Parathyroid adenoma (tissue), 2 donors: ENCODE data around the gene IKZF1.

Experiments
- H2AFZ ChIP-seq: fragments of 300-600 bp; sonication (generic); one replicate; pipeline ENCODE4 v1.7.0; 2017; ENCODE audit warnings: antibody characterized with exemption, mild to moderate bottlenecking
- H3K27ac ChIP-seq: fragments of 300-600 bp; sonication (generic); one replicate; pipeline ENCODE4 v1.7.0; 2017
- H3K27me3 ChIP-seq: fragments of 300-600 bp; sonication (generic); one replicate; pipeline ENCODE4 v1.7.0; 2017; ENCODE audit warnings: low read length; ENCODE audit not compliant: control insufficient read depth, insufficient read depth
- H3K36me3 ChIP-seq: fragments of 300-600 bp; sonication (generic); one replicate; pipeline ENCODE4 v1.7.0; 2017; ENCODE audit warnings: low read length; ENCODE audit not compliant: control insufficient read depth, insufficient read depth
- H3K4me1 ChIP-seq: fragments of 300-600 bp; sonication (generic); one replicate; pipeline ENCODE4 v1.7.0; 2017; ENCODE audit warnings: control low read depth
- H3K4me2 ChIP-seq: fragments of 300-600 bp; sonication (generic); one replicate; pipeline ENCODE4 v1.7.0; 2017; ENCODE audit warnings: low read length
- H3K4me3 ChIP-seq: fragments of 300-600 bp; sonication (generic); one replicate; pipeline ENCODE4 v1.7.0; 2017; ENCODE audit warnings: low read depth, low read length
- H3K79me2 ChIP-seq: fragments of 300-600 bp; sonication (generic); one replicate; pipeline ENCODE4 v1.7.0; 2017; ENCODE audit warnings: control low read depth
- H3K9ac ChIP-seq: fragments of 300-600 bp; sonication (generic); one replicate; pipeline ENCODE4 v1.7.0; 2017; ENCODE audit warnings: mild to moderate bottlenecking
- H3K9me3 ChIP-seq: fragments of 300-600 bp; sonication (generic); one replicate; pipeline ENCODE4 v1.7.0; 2017; ENCODE audit warnings: low read length; ENCODE audit not compliant: control insufficient read depth
- TF ChIP-seq, protein P1 (sequence below): fragments of 300-600 bp; sonication (generic); IDR thresholded peaks from one replicate; pipeline ENCODE4 v1.7.0; 2017; ENCODE audit warnings: antibody characterized with exemption, mild to moderate bottlenecking
- donor health status: primary hyperparathyroidism.

IKZF1 gene

DNA sequence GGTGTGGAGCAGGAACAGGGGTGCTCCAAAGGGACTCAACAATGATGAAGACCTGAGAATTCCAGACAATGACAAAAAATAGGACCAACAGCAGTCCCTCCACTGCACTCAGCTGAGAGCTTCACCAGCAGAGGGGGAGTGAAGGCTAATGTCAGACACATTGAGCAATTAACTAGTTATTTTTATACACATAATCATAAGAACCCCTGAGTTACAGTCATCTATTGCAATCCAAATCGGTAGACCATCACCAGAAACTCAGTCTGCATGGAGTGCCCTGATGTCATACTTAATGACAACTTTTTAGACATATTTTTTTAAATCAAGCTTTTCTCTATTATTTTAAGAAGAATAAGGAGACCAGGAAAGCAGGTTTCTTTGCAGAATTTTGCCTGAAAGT is 30.6 kb upstream of the IKZF1 start:
- no peak overlapping the region for H3K27ac ChIP-seq
- H3K9ac ChIP-seq = no peak overlapping the region
- no peak overlapping the region for H3K4me3 ChIP-seq
- H2AFZ ChIP-seq = no peak overlapping the region
- H3K4me1 ChIP-seq = no peaks in the 10 kb centered on the region
- no peaks in the 10 kb centered on the region for H3K36me3 ChIP-seq
- TF ChIP-seq, protein P1, sequence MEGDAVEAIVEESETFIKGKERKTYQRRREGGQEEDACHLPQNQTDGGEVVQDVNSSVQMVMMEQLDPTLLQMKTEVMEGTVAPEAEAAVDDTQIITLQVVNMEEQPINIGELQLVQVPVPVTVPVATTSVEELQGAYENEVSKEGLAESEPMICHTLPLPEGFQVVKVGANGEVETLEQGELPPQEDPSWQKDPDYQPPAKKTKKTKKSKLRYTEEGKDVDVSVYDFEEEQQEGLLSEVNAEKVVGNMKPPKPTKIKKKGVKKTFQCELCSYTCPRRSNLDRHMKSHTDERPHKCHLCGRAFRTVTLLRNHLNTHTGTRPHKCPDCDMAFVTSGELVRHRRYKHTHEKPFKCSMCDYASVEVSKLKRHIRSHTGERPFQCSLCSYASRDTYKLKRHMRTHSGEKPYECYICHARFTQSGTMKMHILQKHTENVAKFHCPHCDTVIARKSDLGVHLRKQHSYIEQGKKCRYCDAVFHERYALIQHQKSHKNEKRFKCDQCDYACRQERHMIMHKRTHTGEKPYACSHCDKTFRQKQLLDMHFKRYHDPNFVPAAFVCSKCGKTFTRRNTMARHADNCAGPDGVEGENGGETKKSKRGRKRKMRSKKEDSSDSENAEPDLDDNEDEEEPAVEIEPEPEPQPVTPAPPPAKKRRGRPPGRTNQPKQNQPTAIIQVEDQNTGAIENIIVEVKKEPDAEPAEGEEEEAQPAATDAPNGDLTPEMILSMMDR = no peak
- H3K4me2 ChIP-seq = no peak overlapping the region
- no peaks in the 10 kb centered on the region for H3K27me3 ChIP-seq
- H3K9me3 ChIP-seq = no peaks in the 10 kb centered on the region
- H3K79me2 ChIP-seq = no peaks in the 10 kb centered on the region

DNA sequence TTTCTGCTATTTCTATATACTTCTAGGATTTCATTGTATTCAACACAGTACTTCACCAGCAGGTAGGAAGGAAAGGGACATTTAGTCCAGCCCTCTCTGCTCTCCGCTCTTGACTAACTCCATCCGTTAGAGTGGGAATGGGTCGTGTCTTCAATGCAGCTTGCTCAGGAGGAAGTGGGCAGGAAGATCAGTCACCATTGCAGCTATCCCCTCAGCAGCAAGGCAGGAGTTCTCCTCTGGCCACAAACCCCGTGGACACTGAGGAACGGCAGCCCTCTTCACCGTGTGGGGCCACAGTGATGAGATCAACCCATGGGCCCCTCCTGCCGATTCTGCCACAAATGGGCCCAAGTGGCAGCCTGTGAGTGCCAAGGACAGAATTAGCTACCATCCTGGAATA is 30.2 kb upstream of the IKZF1 start:
- TF ChIP-seq, protein P1 = no peak
- H3K4me1 ChIP-seq = no peaks in the 10 kb centered on the region

DNA sequence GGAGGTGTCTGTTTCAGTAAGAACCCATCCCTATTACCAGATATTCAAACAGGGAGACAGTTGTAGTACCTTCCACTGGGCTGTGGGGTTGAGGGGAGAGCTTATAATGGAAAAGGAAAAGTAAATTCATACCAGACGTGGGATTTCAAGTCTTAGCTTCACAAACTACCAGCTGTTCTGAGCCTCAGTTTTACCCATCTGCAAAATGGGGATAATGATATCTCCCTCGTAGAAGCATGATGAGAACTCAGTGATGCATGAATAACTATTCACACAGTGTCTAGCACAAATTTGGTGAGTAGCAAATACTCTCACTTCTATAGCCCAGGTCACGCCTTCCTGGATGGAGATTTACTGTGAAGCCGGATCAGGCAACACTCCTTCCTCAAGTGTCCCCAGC is 29.1 kb upstream of the IKZF1 start:
- Histone ChIP-seq H3K9me3 (no peaks in the 10 kb centered on the region), H3K36me3 (no peaks in the 10 kb centered on the region), H3K4me3 (no peak overlapping the region), H2AFZ (no peak overlapping the region), H3K9ac (no peak overlapping the region), H3K27ac (no peak overlapping the region), H3K27me3 (no peaks in the 10 kb centered on the region), H3K4me1 (no peaks in the 10 kb centered on the region), H3K4me2 (no peak overlapping the region), H3K79me2 (no peaks in the 10 kb centered on the region)
- TF ChIP-seq, protein P1 = no peak

More for the DNA sequence above, 30.2 kb upstream of the IKZF1 start:
- no peaks in the 10 kb centered on the region for H3K36me3 ChIP-seq
- no peak overlapping the region for H2AFZ ChIP-seq
- H3K79me2 ChIP-seq = no peaks in the 10 kb centered on the region
- no peak overlapping the region for H3K4me3 ChIP-seq
- H3K27me3 ChIP-seq = no peaks in the 10 kb centered on the region
- H3K9ac ChIP-seq = no peak overlapping the region
- no peak overlapping the region for H3K4me2 ChIP-seq
- H3K27ac ChIP-seq = no peak overlapping the region
- no peaks in the 10 kb centered on the region for H3K9me3 ChIP-seq

DNA sequence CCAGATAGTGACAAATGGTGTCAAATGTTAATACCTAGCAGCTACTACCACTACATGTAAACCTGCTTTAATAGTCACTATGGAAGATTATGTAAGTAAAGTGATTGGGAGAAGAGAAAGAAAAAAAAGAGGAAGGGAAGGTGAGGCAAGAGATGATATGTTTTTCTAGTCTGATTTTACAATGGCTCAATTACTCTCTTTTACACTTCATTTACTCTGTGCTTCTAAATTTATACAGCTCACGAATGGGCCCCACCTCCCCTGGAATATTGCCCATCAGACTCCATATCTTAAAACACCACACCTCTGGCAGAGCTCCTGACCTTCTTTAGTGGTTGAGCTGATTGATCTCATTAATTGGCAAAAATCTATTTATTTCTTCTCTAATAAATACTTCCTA is 28.0 kb upstream of the IKZF1 start:
- no peak overlapping the region for H3K4me3 ChIP-seq
- no peak overlapping the region for H3K9ac ChIP-seq
- no peaks in the 10 kb centered on the region for H3K79me2 ChIP-seq
- no peaks in the 10 kb centered on the region for H3K9me3 ChIP-seq
- no peaks in the 10 kb centered on the region for H3K27me3 ChIP-seq
- H3K4me1 ChIP-seq = no peaks in the 10 kb centered on the region
- H2AFZ ChIP-seq = no peak overlapping the region
- no peaks in the 10 kb centered on the region for H3K36me3 ChIP-seq
- H3K4me2 ChIP-seq = no peak overlapping the region
- no peak overlapping the region for H3K27ac ChIP-seq
- TF ChIP-seq, protein P1 = no peak

DNA sequence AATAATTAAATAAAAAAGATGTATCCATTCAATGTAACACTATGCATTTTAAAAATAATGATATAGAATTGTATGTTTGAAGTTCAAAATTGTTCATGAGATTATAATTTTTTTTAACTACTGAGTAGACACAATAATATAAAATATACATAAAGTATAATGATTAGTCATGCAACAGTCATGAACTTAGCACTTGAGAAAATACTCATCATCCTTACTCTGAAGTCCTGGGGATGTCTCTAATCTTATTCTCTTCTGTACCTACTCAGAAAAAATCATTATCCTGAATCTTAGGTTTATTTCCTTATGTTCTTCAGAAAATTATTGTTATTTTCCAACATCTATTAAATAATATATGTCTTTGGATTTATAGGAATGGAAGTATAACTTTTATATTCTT is 26.4 kb upstream of the IKZF1 start:
- H3K4me1 ChIP-seq = no peaks in the 10 kb centered on the region

More for the DNA sequence above, 26.4 kb upstream of the IKZF1 start:
- H3K9me3 ChIP-seq = no peaks in the 10 kb centered on the region
- TF ChIP-seq, protein P1 = no peak
- H3K9ac ChIP-seq = no peak overlapping the region
- H3K27ac ChIP-seq = no peak overlapping the region
- no peak overlapping the region for H3K4me3 ChIP-seq
- H2AFZ ChIP-seq = no peak overlapping the region
- no peaks in the 10 kb centered on the region for H3K79me2 ChIP-seq
- no peaks in the 10 kb centered on the region for H3K27me3 ChIP-seq
- no peak overlapping the region for H3K4me2 ChIP-seq
- H3K36me3 ChIP-seq = no peaks in the 10 kb centered on the region
